PC-9 (cell line): Measurements from ENCODE around the gene PKD2L2.

ENCODE experiments used
- CTCF ChIP-seq: fragments of 200-600 bp; sonication (generic); conservative IDR thresholded peaks from 2 replicates; pipeline ENCODE4 v1.6.1; 2017; ENCODE audit warnings: mixed run types, antibody characterized with exemption, mild to moderate bottlenecking, moderate library complexity
- EZH2 ChIP-seq: fragments of 200-600 bp; sonication (generic); IDR thresholded peaks from 2 replicates; pipeline ENCODE4 v1.8.0; 2017; ENCODE audit warnings: antibody characterized with exemption, low read depth

DNA sequence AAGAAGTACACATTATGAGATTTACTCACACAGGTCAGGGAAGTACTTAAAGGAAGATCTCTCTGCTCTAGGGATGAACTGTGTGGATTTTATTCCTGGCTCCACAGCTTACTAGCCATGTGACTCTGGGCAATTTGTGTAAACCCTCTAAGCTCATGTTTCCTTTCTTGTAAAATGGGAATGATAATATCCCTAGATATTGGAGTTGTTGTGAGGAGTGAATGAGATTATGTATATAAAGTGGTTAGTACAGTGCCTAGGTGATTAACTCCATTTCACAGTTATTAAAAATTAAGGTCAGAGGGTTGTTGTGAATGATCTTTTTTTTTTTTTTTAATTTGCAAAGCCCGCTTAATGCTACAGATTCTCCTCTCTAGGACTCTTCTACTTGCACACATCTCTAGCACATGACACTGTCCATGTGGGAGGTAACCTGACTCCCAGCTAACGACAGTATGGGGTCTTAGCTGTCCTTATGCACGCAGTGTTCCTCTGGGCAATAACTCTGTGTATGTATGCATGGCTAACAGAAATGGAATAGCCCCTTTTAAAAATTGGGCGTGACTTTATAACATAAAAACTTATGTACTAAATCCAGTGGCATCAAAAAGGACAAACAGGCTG lies 45.5 kb upstream of the PKD2L2 start:
- TF ChIP-seq CTCF = no peak
- TF ChIP-seq EZH2 = no peak
